Vagina (tissue), 2 donors: ENCODE data around the gene PLEKHG4B. TPM values are rescaled to one million over a fixed set of nuclear protein-coding genes. Genes with fewer than 3 reads are reported as not detected.
A peak's percentile ranks its signal among the peaks of the same experiment; 100 is the strongest.
"Not testable (repeated sequence)": the region's sequence is repeated elsewhere in the genome, so short reads cannot be mapped to it uniquely, and the experiment has no call there.

Experiments used
- DNase-seq, 2 donors: peaks; one replicate each; pipeline ENCODE4 v3.0.0-alpha.2; 2017; ENCODE audit errors: extremely low spot score in 2 of 2
- H3K27ac ChIP-seq: fragments of 200-600 bp; sonication (generic); one replicate; pipeline ENCODE4 v1.5.1; 2019
- H3K27me3 ChIP-seq: fragments of 200-600 bp; sonication (generic); one replicate; pipeline ENCODE4 v1.5.1; 2019
- H3K36me3 ChIP-seq, 2 donors: fragments of 200-600 bp; sonication (generic); one replicate each; pipeline ENCODE4 v1.5.1; 2017 to 2019
- H3K4me1 ChIP-seq: fragments of 200-600 bp; sonication (generic); one replicate; pipeline ENCODE4 v1.5.1; 2019
- H3K4me3 ChIP-seq, 2 donors: fragments of 200-600 bp; sonication (generic); 1 replicate in 1 of 2; 2 replicates in 1 of 2; pipeline ENCODE4 v1.5.1; 2016 to 2019
- H3K9me3 ChIP-seq: fragments of 200-600 bp; sonication (generic); one replicate; pipeline ENCODE4 v1.5.1; 2019
- CTCF ChIP-seq, 3 experiments: fragments of 450-650 bp in 2 of 3; fragments of 200-600 bp in 1 of 3; sonication (generic) in 1 of 3; IDR thresholded peaks; one replicate each; pipeline ENCODE4 v1.5.1; 2017 to 2019; ENCODE audit warnings: antibody characterized with exemption in 3 of 3, mild to moderate bottlenecking in 2 of 3, moderate library complexity in 2 of 3
- POLR2A ChIP-seq, 2 donors: fragments of 450-650 bp; IDR thresholded peaks; one replicate each; pipeline ENCODE4 v1.6.1; 2017; ENCODE audit warnings: antibody characterized with exemption in 2 of 2, mild to moderate bottlenecking in 2 of 2, moderate library complexity in 2 of 2
- POLR2AphosphoS5 ChIP-seq, 2 donors: sonication (generic); formaldehyde crosslinking; IDR thresholded peaks; one replicate each; pipeline ENCODE4 v1.9.0; 2017; ENCODE audit warnings: antibody characterized with exemption in 2 of 2, mild to moderate bottlenecking in 2 of 2, low read depth in 1 of 2; ENCODE audit not compliant: insufficient read depth in 1 of 2
- intact Hi-C: fragments of 100-400 bp; cut with DNase I; formaldehyde crosslinking; loops from one replicate; pipeline ENCODE4 v1.15.1; 2023
- total RNA-seq: library from RNA; depleted of rRNA; stranded (reverse); fragments of >200 nt; gene quantifications from one replicate; pipeline ENCODE4 v1.2.3, GENCODE V29; 2016

The PLEKHG4B gene
- total RNA-seq, 1 donor from 2014 or later, result 0.74 TPM

GRCh38 chr5:56561-57290 lies 35.2 kb upstream of the PLEKHG4B start:
- Histone ChIP-seq H3K36me3 (no peaks in the 10 kb centered on the region), H3K4me1 (peaks cover 20% of the 10 kb centered on the region), H3K27me3 (no peaks in the 10 kb centered on the region), H3K9me3 (no peaks in the 10 kb centered on the region), H3K27ac (no peak overlapping the region), H3K4me3 (no peak overlapping the region)
- intact Hi-C loops, result no loop called here
- DNase-seq, result no peak
- no peak for TF ChIP-seq POLR2AphosphoS5 (IDR thresholded peaks at IDR 0.05; ENCODE audit: insufficient read depth in 1 of 2, low read depth in 1 of 2)
- TF ChIP-seq POLR2A (IDR thresholded peaks at IDR 0.05), result no peak
- TF ChIP-seq CTCF (IDR thresholded peaks at IDR 0.05), result no peak

GRCh38 chr5:60250-60649 lies 31.7 kb upstream of the PLEKHG4B start:
- DNase-seq, H3K9me3 ChIP-seq, H3K4me1 ChIP-seq, H3K27me3 ChIP-seq, intact Hi-C loops, H3K36me3 ChIP-seq, H3K4me3 ChIP-seq, H3K27ac ChIP-seq: not testable (repeated sequence)

GRCh38 chr5:70440-70839 lies 21.5 kb upstream of the PLEKHG4B start:
- H3K27ac ChIP-seq, result no peak overlapping the region
- no peak for TF ChIP-seq POLR2A (IDR thresholded peaks at IDR 0.05)
- TF ChIP-seq POLR2AphosphoS5 (IDR thresholded peaks at IDR 0.05; ENCODE audit: insufficient read depth in 1 of 2, low read depth in 1 of 2), result no peak
- no peak for TF ChIP-seq CTCF (IDR thresholded peaks at IDR 0.05)
- no peak for DNase-seq
- intact Hi-C loops, result no loop called here
- no peaks in the 10 kb centered on the region for H3K36me3 ChIP-seq
- H3K27me3 ChIP-seq, result no peaks in the 10 kb centered on the region
- H3K4me1 ChIP-seq, result no peaks in the 10 kb centered on the region
- no peak overlapping the region for H3K4me3 ChIP-seq
- H3K9me3 ChIP-seq, result no peaks in the 10 kb centered on the region

- H3K36me3 ChIP-seq, H3K9me3 ChIP-seq, DNase-seq, intact Hi-C loops, H3K4me1 ChIP-seq, H3K27me3 ChIP-seq, H3K27ac ChIP-seq, H3K4me3 ChIP-seq: not testable (repeated sequence)
Measured at GRCh38 chr5:72316-73180, 19.4 kb upstream of the PLEKHG4B start.

GRCh38 chr5:73181-73447 lies 18.9 kb upstream of the PLEKHG4B start:
- H3K9me3 ChIP-seq, H3K4me3 ChIP-seq, intact Hi-C loops, H3K27ac ChIP-seq, H3K36me3 ChIP-seq, H3K4me1 ChIP-seq, H3K27me3 ChIP-seq, DNase-seq: not testable (repeated sequence)

- intact Hi-C loops, result no loop called here
- DNase-seq, result peak in 1 of 2 donors; percentile 56
- TF ChIP-seq POLR2AphosphoS5 (IDR thresholded peaks at IDR 0.05; ENCODE audit: insufficient read depth in 1 of 2, low read depth in 1 of 2) (no peak), CTCF (IDR thresholded peaks at IDR 0.05) (no peak), POLR2A (IDR thresholded peaks at IDR 0.05) (no peak)
- Histone ChIP-seq H3K4me1 (no peaks in the 10 kb centered on the region), H3K27ac (no peak overlapping the region), H3K36me3 (no peaks in the 10 kb centered on the region), H3K4me3 (no peak overlapping the region), H3K27me3 (no peaks in the 10 kb centered on the region), H3K9me3 (no peaks in the 10 kb centered on the region)
Measured at GRCh38 chr5:73768-74502, 18.0 kb upstream of the PLEKHG4B start.
